Fibroblast of the conjunctiva (primary cell): ENCODE results near the gene EML6.

ENCODE experiments used
- DNase-seq: peaks from one replicate; pipeline ENCODE4 v3.0.0-alpha.2; 2010; ENCODE audit warnings: low read depth

The EML6 gene

DNA sequence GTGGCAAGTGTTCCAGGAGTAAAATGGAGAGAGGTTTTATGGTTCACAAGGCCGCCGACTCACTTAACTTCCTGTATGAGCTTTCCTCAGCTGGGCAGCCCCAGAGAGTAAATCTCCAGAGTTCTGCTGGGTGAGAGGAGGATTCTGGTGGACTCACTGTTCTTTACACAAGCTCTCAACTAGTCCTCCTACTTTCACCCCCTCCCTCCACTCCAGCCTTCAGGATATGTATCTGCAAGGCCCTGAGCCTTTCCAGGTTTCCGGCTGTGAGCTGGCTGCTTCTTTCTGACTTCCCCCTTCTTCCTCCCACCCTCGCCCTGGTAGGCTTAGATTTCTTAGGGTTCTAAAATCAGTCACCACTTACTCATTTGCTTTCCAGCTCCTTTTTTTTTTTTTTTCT lies 34.0 kb downstream of the EML6 start:
- no peak for DNase-seq

DNA sequence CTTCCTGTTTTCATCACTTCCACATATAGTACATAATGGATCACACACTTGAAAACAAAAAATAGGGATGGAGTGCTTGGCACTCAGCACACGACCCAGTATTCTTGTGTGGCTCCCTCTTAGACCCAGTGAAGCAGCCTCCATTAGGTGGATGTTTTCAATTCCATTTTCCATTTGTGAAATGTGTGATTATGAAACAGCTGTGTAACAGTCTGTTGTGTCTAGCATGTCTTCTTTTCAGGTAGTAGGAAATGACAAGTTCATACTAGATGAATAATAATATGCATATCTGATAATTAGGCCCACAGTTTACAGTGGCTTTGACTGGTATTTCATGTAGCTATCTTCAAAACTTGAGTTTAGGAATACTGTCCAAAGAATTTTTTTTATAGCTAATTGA lies 35.5 kb downstream of the EML6 start:
- DNase-seq: no peak

DNA sequence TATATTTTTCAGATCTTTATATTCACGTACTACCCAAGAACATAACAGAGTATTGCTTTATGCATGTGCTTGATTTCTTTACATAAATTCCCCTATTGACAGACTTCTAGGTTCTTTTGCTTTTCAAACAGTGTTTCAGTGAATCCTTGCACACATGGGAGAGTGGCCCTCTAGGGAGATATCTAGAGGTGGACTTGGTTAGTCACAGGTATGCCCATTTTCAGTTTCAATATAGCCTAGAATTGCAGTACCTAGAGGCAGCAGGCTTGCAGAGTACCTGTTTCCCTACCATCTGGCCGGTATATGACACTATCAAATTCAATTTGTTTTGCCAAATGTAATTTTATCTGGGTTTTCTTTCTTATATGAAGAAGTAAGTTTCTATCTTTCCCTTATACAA lies 36.8 kb downstream of the EML6 start:
- no peak for DNase-seq

DNA sequence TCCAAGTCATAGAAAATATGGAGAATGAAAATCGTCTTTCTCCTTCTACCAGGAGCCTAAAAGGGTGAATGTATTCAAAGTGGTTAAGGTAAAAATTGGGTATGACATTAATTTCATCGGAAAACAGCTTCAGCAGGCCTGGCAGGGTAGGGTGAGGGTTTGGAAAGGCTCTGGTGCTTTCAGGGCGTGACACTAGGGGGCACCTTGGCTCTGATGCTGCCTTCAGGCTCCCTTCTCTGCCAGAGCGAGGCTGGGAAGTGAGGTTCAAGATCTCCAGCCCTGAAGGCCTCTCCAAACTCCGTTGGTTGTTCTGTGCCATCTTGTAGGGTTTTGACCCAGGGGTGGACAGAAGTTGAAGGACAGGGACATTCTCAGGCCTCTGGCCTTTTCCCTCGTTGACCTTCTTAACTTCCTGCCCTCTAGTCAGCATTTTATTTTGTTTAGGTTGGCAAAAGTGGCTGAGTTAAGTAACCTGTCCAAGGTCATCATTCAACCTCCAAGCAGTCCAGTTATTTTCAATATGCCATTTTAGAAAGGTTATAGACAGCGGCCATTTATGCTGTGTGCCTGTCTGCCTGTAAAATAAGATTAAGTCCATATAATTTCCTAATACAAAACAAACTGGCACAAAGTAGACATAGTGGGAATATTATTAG lies 40.3 kb downstream of the EML6 start:
- no peak for DNase-seq

DNA sequence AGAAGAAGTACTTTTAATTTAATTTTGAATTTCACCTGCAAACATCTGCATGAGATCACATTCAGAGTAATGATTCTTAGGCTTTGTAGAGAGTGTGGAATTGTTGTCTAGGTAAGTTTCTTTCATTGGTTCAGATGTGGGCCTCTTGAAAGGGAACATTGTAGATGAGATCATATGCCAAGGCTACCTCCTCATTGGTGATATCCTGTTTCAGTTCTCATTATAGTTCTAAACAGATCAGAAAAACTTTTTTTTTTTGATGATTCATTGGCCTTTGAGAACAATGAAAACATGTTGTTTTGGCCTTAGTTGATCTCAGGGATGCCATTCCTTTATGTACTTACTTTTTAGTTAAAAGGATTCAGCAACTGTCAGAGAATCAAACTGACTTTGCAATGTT lies 44.5 kb downstream of the EML6 start:
- DNase-seq: peak; percentile 32

DNA sequence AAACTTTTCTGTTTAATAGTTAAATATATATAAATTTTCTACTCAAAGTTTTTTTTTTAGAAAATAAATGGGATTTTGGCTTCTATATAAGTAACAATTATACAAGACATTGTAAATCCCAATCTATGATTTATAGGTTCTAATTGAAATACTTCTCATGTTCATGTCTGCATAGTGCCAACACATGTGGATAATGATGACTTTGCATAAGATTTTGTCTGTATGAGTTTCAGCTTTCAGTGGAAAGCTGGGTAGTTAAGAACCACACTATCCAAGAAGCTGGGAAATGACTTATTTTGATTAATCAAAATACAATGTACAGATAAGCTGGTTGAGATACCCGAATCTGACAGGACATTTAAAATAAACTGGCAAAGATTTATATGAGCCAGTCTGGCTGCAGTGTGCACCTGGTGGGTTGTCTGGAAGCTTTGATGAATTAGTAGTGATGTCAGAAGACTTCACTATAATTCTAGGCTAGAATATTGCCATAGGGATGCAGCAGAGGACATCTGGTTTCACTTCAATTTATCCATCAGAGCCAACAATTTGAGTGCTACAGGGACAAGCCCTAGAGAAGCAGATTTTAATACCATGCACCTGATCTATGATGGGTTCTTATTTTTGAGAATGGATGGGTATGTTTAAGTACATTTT lies 45.4 kb downstream of the EML6 start:
- DNase-seq: no peak

DNA sequence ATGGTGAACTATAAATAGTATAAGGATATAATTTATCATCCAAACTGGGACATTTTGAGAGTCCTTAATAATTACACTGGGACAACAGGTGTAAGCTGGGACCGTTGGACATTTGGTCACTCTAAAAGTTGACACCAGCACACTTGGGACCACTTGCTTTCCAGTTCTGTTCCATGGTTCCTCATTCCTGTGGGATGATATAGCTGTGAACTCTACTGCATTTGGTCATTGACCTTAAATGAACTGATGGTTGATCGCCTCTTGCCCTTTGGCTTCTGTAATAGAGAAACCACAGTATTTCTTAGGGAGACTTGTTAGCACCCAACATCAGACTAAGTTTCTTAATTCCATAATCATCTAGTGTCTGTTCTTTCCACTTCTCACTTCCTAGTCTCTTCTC lies 46.7 kb downstream of the EML6 start:
- DNase-seq: no peak

DNA sequence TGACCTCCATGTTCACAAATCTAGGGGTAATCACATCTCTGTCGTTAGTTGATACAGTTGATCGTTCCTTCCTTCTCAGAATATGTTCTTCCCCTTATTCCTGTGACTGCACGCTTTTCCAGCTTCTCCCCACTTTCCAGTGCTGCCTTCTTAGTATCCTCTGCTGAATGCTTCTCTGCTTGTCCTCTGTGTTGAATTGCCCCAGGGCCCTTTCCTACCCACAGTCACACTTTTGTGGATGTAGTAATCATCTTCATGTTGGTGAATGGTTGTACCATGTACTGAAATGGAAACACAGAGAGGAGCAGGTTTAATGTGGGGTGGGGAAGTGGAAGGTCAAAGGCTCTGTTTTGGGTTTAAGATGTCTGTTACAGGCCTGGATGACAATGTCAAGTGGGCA lies 47.2 kb downstream of the EML6 start:
- DNase-seq: no peak

DNA sequence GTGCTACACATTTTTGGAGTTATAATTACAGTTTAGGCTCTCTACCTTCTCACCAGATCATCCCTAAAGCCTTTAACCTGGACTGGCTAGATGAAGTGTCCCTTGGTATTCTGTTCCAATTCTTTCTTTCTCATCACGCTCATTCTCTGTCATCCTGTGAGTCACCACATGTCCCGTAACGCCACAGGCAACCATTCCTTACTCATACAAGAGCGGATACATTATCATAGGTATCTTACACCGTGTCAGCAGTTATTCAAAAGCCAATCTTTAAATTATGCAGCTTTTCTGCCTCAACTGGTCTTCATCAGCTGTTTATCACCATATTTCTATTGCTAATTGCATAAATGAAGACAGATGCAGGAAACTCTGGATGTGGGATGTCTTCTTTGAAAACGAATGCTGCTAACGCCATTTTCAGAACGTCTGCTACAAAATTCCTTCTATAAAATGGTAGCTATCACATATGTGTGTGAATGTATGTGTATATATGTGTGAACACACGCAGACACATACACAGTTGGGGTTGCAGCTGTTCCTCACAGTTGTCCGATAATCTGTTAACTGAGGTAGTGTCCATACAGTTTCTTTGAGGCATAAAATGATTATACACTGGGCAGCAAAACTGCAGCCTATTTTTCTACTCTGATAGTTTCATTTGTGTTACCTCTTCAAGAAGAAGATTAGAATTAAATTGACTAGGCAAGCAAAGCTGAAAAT lies 47.9 kb downstream of the EML6 start:
- DNase-seq: no peak

DNA sequence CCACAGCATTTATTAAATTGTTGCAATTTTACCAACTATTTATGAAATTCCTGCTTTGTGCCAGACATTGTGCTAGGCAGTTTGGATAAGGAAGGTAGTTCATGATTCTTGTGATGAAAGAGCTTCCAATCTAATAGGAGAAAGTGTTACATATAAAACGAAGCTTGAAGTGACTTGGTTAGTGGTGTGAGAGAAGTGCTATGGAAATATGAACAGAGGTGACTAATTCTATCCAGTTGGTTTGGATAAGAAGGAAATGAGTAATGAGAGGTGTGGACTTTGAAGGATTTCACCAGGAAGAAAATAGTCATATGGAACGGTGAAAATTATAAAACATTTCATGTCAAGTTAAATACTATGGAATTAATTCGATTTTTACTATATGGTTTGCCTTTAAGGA lies 48.6 kb downstream of the EML6 start:
- peak; percentile 23 for DNase-seq

DNA sequence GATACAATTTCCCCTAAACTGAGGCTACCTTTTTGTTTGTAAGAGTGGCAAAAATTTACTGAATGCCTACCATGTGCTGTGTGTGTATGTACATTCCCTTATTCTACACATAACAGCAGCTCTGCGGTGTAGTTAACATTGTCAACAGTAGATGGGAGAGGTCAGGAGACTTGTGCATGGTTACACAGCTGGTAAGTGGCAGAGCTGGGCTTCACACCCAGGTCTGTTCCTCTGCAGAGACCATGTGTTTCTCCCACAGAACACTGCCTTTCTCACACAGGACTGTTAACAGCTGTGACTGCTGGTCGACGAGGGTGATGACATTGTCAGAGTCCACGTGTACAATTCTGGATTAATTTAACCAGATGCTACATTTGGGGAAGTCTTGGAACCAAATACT lies 49.1 kb downstream of the EML6 start:
- no peak for DNase-seq

DNA sequence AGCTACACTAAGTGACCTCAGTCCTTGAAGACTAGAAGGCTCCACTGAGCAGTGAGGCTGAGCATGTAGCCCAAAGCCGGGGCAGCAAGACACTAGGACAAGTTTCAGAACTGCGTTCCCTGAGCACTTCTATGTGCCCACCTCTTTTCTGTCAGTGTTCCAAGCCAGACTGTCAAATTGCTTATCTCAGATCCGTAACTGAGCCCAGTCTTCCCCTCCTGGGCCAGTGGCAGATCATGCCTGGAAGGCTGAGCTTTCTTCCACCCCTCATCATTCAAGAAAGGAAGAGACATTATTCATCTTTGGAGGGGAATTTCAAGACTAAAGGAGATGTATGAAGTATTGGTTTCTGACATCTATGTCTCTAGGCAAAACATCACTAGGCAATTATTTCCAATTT lies 49.8 kb downstream of the EML6 start:
- no peak for DNase-seq

DNA sequence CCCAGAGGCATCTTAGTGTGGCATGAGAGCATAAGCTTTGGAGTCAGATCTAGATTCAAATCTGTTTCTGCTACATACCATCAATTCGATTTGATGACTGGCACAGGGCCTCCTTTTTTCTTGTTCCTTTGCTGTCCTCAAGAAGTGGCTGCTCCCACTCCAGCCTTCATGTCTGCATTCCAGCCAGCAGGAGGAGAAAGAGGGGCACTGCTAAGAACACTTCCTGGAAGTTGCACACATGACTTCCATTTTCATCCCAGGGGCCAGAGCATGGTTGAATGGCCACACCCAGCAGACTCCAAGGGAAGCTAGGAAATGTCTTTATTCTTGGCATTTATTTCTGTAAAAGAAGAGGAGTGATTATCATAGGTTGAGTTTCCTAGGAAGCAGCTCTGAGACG lies 50.4 kb downstream of the EML6 start:
- DNase-seq: no peak

DNA sequence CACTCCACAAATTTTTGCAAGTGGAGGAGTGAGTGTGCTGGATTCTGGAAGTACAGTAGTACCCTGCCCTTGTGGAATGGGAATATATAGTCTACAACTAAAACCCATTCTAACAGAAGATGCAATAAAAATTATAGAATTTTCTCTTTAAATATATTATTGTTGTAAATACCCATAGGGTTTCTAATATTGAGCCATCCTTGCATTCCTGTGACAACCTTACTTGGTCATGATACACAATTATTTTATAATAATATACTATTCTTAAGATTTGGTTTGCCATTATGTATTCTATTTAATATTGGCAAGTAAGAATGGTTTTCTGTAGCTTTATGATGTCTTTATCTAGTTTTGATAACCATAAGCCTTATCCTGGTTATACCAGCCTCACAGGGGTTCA lies 52.2 kb downstream of the EML6 start:
- DNase-seq: no peak

DNA sequence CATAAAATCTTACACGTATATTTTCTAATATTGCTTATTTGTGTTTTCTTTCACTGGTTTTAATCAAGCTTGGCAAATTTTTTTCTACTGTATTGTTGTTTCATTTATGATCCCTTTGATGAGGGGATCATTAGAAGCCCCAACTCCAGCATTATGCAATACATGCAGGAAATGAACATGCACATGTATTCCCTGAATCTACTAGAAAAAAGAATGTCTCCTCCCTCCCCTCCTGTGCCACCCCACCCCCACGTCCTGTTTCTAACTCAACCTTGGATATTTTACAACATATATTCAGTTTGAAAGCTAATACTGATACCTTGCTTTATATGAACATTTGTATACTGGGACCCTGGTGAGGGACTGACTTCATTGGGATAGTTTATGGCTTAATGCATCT lies 53.0 kb downstream of the EML6 start:
- no peak for DNase-seq

DNA sequence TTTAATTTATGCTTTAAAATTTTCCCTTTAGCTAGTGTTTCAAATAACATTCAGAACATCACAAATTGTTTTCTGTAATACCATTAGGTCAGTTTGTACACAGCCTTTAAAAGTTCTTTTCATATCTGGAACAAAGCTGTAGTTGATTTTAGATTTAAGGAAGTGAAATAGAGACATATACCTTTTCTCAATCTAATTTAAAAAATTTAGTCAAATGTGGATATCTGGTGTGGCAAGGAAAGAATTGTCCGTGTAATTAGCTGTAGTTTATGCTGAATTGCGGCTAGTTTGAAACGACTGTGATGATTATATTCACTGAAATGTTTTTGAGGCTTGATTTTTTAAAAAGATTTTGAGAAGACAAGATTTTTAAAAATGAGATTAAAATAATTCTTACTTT lies 59.9 kb downstream of the EML6 start:
- DNase-seq: no peak

DNA sequence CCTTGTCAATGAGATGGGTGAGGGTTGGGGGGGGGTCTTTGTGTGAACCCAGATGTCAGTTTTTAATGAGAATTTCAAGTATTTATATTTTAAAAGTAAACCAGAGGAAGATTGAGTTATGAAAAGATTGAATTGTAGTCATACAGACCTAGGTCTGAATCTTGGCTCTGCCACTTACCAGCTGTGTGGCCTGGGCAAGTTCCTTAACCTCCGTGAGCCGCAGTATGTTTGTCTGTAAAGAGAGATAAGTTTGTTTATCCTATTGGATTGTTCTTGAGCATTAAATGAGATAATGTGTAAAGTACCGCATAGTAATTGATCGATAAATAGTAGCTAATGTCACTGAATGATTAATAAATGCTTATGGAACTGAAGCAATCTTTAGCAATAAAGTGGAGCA lies 63.8 kb downstream of the EML6 start:
- DNase-seq: no peak

DNA sequence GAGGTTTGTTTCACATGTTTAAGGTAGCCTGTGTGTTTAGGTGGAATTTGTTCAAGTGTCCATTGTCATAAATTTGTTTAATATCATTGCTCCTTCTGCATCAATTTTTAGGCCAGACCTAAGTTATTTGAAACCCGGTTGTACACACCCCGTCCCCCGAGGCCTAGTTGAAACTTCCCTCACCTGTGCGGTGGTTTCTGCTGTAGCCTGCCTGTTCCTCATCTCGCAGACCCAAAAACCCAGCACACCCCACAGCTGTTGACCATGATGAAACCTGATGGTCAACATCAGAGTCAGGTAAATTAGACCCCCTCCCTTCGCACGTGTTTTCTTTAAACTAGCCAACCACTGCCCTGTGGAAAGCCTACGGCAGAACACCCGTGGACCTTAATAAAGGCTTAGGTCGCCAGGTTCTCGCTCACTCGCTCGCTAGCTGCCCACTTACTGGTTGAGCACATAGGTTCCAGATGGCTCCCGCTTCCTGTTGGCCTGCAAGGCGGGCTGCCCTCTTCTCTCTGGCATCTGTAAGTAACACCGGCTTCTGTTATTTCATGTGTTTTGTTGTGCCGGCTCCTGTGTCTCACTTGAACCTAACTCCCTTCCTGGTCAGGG lies 64.4 kb downstream of the EML6 start:
- DNase-seq: no peak

DNA sequence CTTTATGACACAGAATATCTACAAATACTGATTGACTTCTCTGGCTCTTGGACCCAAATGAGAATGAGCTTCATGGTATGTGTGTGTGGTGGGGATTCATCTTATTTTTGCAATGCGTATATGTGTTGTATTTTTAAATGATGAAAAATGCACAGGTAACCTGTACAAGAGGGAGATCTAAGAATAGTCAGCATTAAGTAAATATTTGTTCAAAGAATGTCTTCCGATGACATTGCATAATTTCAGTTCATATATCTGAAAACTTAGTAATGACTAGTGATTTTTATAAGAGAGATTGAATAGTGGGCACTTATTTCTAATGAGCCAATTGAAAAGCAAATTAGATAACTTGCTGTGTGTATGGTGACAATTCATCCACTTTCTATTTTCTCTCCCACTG lies 66.4 kb downstream of the EML6 start:
- no peak for DNase-seq

DNA sequence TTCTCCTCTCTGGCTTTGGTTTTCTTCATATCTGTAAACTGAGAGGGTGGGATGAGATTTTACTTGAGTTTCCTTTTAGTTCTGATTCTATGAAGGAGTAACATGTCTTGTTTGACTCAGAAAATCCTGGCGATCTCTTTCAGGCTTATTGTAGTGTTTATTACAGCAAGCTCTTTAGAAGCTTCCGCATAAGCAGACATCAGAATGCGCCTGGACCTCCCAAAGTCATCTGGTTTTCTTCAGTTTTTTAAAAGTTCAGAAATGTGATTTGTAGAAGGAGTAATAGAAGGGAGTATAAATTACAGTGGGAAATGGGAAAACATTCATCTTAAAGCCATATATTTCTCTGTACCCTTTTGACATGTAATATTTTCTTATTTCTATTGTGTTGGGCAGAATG lies 68.4 kb downstream of the EML6 start:
- DNase-seq: no peak

DNA sequence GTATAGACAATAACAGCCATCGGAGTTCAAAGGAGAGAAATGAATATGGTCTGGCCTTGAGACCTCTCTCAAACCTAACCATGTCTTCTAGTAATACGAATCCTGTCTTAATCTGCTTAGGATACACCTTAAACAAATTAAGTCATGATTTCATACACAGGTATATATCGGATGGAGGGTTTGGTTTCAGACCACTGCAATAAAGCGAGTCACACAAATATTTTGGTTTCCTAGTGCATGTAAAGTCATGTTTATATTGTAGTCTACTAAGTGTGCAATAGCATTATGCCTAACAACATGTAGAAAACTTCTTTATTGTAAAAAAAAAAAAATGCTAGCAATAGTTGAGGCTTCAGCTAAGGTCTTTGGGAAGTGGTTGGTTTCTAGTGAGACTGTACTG lies 73.8 kb downstream of the EML6 start:
- DNase-seq: no peak

DNA sequence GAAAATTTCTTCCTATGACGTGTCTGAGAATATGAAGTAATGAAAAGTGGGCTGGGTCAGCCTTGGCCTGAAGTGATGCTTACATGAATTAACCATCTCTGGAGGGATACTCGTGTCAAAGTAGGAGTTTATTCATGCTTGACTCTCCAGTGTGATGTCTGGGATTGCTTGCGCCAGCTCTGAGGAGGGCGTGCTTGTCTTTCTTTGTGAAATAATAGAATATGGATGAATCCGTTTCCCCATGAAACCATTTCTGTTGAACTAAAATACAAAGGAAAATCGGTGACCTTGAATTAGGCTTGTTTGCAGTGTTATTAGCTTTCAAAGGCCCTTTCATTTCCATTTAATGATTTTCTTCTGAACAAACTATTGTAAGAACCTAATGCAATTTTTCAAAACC lies 77.9 kb downstream of the EML6 start:
- DNase-seq: no peak
